ENCODE data around the gene NXPE4. TPM values are rescaled to one million over a fixed set of nuclear protein-coding genes. Genes with fewer than 3 reads are reported as not detected.

Gene NXPE4
- total RNA-seq, 1 experiment from 2014 or later, result 0.11 TPM

- ChIA-PET POLR2A (no interaction called here), CTCF (no interaction called here)
- DNase-seq (ENCODE audit: low spot score), result no peak
- H3K27me3 Mint-ChIP-seq (ENCODE audit: low read depth), result no peaks in the 10 kb centered on the region
- H3K27ac Mint-ChIP-seq, result no peak overlapping the region
- H3K4me3 Mint-ChIP-seq, result no peak overlapping the region
- peaks cover 8% of the 10 kb centered on the region for H3K9me3 Mint-ChIP-seq
- H3K36me3 Mint-ChIP-seq, result no peaks in the 10 kb centered on the region
- no peak for ATAC-seq
- TF ChIP-seq HMGXB4 (CRISPR knock-in tag; IDR thresholded peaks at IDR 0.05) (no peak), ZNF232 (CRISPR knock-in tag; IDR thresholded peaks at IDR 0.05) (no peak), ZNF219 (CRISPR knock-in tag; IDR thresholded peaks at IDR 0.05; ENCODE audit: borderline replicate concordance) (no peak), SMAD4 (CRISPR knock-in tag; IDR thresholded peaks at IDR 0.05) (no peak), PRRX2 (CRISPR knock-in tag; IDR thresholded peaks at IDR 0.05) (no peak), CREB1 (CRISPR knock-in tag; IDR thresholded peaks at IDR 0.05) (no peak), GRHL2 (CRISPR knock-in tag; IDR thresholded peaks at IDR 0.05; ENCODE audit: insufficient replicate concordance, severe bottlenecking) (no peak), ZNF532 (CRISPR knock-in tag; IDR thresholded peaks at IDR 0.05; ENCODE audit: borderline replicate concordance) (no peak), ZNF396 (CRISPR knock-in tag; IDR thresholded peaks at IDR 0.05; ENCODE audit: borderline replicate concordance) (no peak), ATF1 (CRISPR knock-in tag; IDR thresholded peaks at IDR 0.05) (no peak), ZNF425 (CRISPR knock-in tag; conservative IDR thresholded peaks at IDR 0.05) (no peak), ZNF416 (CRISPR knock-in tag; IDR thresholded peaks at IDR 0.05) (no peak), SOX15 (CRISPR knock-in tag; IDR thresholded peaks at IDR 0.05) (no peak), ZNF138 (CRISPR knock-in tag; conservative IDR thresholded peaks at IDR 0.05) (no peak), ZSCAN18 (CRISPR knock-in tag; IDR thresholded peaks at IDR 0.05) (no peak), AFF4 (CRISPR knock-in tag; IDR thresholded peaks at IDR 0.05; ENCODE audit: borderline replicate concordance) (no peak)
- TF ChIP-seq, protein P1, sequence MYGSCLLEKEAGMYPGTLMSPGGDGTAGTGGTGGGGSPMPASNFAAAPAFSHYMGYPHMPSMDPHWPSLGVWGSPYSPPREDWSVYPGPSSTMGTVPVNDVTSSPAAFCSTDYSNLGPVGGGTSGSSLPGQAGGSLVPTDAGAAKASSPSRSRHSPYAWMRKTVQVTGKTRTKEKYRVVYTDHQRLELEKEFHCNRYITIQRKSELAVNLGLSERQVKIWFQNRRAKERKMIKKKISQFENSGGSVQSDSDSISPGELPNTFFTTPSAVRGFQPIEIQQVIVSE (CRISPR knock-in tag; IDR thresholded peaks at IDR 0.05; ENCODE audit: borderline replicate concordance), result no peak
- TF ChIP-seq, protein P2, sequence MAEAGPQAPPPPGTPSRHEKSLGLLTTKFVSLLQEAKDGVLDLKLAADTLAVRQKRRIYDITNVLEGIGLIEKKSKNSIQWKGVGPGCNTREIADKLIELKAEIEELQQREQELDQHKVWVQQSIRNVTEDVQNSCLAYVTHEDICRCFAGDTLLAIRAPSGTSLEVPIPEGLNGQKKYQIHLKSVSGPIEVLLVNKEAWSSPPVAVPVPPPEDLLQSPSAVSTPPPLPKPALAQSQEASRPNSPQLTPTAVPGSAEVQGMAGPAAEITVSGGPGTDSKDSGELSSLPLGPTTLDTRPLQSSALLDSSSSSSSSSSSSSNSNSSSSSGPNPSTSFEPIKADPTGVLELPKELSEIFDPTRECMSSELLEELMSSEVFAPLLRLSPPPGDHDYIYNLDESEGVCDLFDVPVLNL (CRISPR knock-in tag; IDR thresholded peaks at IDR 0.05; ENCODE audit: borderline replicate concordance, low read depth), result no peak
- peaks cover 27% of the 10 kb centered on the region for H3K4me1 Mint-ChIP-seq
Measured at GRCh38 chr11:114562166-114562916, 33.2 kb downstream of the NXPE4 start.
